NCI-H2227 treated with DMSO at 0.1 percent for 48 hours (cell line): Measurements from ENCODE around the gene LPCAT1.
"Not testable (repeated sequence)": the region's sequence is repeated elsewhere in the genome, so short reads cannot be mapped to it uniquely, and the experiment has no call there.

Experiments
- DNase-seq: peaks from one replicate; lab custom pipeline; 2025; lab: John Stamatoyannopoulos, UW

The LPCAT1 gene

DNA sequence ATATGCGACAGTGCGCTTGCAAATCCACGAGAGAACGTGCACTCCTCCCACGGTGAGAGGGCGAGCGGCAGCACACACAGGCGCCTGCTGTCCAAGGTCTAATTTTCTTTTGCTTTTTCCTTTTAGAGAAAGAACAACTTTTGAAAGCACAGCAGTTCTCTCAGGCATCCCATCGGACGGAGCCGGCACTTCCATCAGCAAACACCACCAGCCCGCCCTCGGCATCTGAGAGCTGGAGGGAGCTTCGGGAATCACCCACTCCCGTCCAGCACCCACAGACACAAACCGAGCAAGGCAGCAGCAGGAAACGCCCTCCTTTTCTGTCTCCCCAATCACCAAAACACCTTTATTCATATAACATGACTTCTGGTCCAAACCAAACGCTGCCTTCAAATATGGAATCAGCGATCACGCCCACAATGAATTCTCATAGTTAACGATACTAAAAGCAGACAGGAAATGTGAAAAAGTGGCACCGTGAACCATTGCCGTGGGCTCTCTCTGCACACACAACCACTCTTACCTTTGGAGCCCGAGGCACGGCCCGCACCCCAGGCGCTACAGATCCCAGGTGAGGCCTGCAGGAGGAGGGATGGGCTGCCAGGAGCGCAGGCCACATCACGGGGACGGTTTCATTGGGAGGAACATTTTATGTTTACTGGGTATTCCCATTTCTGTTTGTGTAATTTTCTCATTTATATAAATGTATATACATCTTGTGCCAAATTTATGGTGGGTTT is 14.2 kb downstream of the LPCAT1 start:
- DNase-seq: no peak

DNA sequence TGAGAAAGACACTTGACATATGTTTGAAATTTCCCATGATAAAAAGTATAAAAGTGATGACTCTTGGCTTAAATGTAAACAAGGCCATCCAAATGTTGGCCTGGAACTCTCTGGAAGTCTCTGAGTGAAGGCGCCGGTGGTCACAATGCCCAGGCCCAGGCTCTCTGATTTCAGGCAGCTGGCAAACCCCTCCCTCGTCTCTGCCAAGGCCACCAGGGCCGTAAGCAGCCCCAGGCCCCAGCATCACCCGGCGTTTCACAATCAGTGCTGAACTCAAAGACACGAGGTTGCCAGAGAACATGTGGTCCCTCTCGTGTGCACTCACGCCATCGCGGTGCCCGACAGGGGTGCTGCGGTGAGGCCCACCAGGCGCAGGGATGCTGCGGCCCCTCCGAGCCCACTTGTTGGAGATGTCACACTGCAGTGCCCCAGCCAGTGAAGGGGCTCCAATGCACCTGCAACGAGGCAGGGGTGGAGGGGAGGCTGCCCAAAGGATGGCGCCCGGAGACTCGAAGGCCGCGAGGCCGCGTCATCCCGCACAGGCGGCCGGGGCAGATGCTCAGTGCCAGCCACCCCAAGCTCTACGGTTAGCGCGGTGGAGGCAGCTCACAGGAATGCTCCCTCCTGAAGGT is 15.0 kb downstream of the LPCAT1 start:
- DNase-seq: no peak

DNA sequence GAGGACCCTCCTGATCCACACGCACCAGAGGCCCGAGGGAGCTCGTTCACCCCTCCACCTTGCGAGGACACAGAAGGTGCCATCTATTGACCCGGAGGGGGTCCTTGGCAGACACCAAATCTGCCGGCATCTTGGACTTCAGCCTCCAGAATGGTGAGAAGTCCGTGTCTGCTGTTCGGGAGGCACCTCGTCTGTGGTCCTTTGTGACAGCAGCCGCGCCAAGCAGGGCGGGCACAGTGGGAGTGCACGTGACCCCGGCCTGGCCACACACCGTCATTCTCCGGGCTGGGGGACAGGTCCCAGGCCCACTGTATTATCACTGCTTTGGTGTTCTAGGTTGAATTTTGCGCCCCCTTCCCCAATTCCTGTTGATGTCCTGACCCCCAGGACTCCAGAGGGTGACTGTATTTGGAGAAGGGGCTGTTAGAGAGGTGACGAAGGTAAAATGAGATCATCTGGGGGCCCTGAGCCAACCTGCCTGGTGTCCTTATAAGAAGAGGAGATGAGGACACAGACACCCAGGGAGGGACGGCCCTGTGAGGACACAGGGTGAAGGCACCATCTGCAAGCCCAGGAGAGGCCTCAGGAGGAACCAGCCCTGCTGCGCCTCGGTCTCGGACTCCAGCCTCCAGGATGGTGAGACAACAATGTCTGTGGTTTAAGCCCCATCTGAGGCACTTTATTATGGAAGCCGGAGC is 15.7 kb downstream of the LPCAT1 start:
- DNase-seq: no peak

DNA sequence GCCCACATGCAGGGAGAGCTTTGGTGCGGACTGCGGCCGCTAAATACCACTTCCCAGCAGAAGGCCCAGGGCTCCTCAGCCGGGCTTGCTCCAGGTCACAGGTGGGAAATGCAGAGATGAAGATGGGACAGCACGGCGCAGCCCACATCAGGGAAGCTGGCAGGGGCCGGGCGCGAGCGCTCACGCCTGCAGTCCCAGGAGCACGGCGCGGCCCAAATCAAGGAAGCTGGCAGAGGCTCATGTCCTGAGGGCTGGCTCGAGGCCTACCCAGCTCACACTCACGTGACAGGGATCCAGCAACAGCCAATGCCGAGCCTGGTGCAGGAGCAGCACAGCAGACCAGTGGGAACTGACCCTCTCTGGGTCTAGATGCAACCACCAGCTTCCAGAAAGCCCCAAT is 16.3 kb downstream of the LPCAT1 start:
- DNase-seq: no peak

DNA sequence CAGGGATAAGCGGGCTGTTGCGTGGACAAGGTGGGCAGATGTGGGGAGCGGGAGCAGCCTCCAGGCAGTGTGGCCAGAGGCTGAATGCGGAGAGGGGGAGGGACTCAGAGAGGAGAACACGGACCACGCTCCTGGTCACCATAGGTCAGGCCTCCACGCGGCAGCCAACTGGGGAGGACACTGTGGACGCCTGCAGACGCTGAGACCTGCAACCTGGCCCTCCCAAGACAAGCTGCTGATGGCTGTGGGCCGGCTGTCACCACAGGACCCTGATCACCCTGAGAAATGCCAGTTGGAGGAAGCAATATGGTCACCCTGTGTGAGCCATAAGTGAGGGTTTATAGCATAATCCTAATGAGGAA is 16.8 kb downstream of the LPCAT1 start:
- no peak for DNase-seq

DNA sequence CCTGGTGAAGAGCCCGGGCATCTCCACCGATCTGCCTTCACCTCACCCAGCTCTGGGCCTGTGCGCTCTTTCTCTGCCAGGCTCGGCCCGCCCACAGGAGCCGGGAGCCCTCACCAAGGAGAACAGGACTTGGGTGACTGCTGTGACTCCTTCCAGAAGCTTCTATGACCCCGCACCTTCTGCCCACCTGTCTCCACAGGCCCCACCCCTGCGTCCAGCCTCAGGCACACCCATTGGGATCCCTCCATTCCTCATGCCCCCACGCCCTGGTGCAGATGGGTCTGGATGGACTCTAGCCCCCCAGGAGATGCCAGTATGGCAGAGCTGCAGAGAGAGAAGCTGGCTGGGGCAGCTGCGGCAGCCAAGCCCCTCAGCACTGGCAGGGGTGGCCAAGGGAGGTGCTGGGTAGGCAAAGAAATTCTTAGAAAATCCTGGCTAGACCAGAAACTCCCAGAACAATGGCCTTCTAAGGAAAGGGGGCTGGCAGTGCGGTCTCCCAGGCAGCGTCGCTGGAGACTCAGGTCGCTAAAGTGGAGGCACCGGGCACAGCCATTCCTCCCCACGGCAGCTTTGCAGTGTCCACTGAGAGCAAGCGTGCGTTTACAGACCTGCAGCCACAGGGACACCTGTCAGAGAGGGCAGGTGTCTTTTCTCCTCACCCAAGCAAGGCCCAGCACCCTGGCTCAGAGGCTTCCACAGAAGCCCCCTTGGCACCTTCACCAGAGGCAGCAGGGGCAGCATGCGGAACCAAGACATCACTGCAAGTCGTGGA is 17.3 kb downstream of the LPCAT1 start:
- no peak for DNase-seq

DNA sequence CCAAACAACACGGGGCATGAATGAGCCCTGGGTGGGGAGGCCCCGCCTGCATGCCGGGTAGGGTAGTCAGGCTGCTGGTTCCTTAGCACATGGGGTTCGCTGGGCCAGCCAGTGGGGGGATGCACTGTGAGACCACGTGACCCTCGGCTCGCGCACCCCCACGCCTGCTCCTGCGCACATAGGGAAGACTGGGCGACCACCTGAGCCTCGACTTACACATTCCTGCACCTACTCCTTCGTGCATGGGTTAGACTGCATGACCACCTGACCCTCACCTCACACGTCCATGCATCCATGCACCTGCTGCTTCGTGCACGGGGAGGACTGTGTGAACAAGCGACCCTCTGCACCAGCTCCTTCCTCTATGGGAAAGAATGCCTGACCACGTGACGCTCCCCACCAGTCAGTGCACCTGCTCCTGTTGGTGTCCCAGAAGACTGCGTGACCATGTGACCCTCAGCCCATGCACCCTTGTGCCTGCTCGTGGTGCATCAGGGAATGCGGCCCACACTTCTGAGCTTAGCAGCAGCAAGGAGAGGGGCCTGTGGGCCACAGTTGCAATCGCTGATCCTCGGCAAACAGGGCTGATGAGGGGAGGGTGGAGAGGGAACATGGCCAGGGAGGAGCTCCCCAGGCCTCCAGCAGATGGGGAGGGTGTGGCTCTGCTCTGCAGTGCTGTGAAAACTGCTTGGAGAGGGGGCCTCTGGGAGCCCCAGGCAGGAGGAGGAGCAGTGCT is 18.1 kb downstream of the LPCAT1 start:
- DNase-seq: no peak

DNA sequence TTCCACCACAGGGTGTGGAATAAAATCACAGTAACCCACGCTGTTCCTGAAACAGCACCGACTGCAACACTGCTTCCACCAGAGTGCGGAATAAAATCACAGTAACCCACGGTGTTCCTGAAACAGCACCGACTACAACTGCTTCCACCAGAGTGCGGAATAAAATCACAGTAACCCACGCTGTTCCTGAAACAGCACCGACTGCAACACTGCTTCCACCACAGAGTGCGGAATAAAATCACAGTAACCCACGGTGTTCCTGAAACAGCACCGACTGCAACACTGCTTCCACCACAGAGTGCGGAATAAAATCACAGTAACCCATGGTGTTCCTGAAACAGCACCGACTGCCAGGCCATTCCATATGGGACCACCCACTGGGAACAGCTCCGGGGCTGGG is 18.7 kb downstream of the LPCAT1 start:
- not testable (repeated sequence) for DNase-seq

DNA sequence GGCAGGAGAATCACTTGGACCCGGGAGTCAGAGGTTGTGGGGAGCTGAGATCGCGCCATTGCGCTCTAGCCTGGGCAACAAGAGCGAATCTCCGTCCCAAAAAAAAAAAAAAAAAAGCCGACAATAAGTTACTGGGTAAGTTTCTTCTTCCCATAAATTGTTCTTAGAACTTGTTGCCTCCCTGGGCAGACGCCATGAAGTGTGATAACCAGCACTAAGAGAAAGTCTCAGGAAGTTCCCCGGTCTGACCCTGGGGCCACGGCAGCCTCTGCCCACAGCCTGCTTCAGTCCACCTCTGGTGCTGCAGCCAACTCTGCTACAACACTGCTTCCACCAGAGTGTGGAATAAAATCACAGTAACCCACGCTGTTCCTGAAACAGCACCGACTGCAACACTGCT is 19.1 kb downstream of the LPCAT1 start:
- no peak for DNase-seq

DNA sequence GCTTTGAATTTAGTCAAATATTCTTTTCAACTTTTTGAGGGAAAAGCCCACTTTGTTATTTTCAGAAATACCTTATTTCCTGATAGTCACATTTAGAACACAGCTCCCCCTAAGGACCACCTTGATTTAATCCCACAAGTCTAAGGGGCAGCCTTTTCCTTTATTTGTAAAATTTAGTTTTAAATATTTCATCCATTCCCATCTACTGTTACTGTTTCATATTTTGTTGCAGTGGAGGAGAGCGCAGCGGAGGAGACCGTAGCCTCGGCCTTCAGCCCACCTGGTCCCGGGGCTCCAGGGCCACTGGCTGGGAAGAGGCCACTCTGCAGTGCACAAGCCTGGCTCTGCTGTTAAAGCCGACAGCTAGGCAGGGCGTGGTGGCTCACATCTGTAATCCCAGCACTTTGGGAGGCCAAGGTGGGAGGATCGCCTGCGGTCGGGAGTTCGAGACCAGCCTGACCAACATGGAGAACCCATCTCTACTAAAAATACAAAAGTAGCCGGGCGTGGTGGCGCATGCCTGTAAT is 19.6 kb downstream of the LPCAT1 start:
- DNase-seq: no peak

DNA sequence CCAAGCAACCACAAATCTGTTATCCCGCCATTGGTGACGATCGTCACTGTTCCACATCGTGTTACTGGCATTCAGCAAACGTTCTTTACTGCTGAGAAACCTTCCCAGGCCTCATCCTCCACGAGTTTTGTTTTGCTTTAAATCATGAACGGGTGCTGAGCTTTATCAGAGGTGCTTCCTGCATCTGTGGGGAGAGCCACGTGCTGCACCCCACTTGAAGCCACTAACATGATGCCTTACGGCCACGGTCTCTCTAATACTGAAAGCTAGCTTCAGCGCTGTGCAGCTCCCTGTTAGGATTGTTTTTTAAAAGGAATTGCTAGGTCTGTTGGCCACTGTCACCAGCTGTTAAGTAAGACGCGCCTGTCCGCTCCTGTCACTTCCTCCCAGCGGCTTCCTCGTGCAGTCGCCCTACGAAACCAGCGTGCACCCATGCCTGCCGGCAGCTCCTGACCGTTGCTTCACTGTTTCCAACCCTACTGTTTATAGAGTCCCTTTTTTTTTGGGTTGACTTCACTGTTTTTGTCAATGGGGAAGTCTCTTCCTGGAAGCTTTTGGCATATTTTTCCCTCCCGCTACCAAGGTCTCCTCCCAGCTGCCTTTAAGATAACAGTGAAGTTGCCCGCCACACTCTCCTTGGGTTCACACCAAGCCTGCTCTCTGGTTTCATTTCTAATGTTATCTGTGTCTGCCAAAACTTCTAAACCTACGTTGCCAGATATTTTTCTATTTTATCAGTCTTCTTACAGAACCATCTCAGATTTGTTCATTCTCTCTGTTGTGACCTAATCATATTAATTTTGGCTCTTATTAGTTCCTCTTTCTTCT is 20.3 kb downstream of the LPCAT1 start:
- DNase-seq: no peak

DNA sequence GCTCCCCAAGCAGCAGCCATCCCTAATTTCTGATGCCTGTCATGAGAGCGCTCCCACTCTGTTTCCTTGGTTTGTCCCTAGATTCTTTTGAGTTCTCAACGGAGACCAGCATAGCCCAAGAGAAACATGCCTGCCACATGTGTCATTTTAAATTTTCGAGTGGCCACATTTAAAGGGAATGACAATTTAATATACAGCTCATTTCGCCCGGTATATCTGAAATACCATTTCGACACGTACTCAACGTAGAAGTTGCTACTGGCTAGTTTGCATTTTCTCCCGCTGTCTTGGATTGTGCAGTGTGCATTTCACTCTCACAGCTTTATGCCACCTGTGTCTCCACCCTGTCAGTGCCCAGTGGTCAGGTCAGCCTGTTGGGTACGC is 21.0 kb downstream of the LPCAT1 start:
- DNase-seq: no peak

DNA sequence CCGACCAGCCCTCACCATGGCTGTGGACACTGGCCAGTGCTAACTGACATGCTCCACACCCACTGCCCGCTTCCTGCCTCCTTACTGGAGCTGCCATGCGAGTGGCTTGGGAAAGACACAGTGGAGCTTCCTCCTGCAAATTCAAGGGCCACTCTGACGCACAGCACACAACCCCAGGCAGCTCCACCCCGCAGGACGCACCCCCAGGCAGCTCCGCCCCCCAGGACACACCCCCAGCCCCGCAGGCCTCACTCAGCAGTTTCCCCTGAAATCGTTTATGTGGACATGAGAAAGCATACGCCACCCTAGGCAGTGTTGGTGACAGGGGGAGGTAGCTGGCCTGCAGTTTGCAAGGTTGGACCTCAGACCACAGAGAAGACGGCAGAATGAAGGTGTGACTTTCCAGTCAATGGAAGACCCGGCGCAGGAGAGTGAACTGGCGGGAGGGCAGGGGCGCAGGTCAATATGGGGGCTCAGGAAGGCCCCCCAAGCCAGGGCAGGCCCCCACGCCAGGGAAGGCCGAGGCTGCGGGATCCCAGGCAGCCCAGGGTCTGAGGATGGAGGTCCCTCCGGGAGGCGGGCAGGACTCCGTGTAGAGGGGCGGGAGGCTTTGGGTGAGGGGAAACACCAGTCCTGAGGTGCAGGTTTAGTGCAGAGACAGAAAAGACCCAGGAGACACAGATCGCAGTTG is 21.6 kb downstream of the LPCAT1 start:
- no peak for DNase-seq

DNA sequence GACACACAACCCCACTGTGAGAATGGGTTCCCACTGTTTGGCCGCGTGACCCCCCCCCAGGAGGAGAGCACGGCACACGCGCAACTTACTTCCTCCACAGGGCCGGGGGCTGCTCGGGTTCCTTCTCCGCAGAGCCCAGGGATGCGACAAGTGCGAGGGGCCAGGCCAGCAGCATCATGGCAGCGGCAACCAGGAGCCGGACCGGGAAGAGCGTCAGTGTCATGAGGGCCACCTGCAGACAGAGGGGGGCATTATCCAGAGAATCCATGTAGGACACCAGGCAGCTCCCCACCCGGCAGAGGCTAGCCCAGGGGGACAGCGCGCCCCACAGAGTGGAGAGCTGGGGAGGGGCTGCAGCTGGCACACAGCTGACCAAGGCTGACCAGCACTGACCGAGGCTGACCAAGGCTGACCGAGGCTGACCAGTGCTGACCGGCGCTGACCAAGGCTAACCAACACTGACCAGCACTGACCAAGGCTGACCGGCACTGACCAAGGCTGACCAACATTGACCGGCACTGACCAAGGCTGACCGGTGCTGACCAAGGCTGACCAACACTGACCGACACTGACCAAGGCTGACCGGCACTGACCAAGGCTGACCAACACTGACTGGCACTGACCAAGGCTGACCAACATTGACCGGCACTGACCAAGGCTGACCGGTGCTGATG is 22.3 kb downstream of the LPCAT1 start:
- DNase-seq: no peak

DNA sequence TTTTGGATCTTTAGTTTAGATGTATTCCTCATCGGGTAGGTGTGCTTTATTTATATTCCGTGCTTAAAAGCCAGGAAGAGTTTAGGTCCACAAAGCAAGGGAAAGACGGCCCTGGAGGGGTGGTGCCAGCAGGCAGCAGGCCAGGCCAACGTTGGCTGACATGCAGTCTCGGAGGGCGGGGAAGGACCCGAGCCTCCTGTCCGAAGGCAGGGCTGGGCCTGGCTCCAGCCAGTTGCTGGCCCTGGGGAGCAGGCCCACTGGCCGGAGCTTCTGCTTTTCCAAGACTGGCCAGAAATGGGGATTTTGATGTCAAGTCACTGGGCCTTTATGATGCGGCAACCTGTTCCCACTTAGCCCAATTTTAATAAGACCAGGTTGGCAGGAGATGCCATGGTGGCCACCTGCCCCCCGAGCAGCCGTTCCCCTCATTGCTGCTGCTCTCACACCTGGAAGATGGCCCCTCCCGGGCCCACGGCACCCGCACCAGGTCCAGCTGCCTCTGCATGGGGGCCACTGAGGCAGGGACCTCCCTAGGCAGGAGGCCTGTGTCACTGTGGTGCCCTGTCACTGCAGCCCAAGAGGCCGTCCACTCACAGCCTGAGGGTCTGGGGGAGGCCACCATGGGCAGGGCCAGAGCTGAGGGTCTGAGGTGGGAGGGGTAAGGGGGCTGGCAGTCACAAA is 23.2 kb downstream of the LPCAT1 start:
- no peak for DNase-seq

DNA sequence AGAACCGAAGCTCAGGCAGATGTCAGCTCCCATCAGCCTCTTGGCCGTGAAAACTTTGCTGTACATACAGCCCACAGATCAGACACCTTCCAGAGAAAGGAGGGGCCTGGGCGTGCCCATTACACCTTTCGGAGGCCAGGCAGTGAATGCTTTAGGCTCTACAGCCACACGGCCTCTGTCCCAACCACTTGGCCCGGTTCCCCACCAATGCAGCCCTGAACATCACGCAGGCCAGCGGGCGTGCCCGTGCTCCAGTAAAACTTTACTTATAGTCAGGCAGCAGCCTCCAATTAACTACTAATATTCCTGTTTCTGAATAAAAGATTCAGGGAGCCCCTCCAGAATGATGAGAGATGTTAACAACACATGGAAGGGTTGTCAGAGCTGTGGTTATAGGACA is 23.9 kb downstream of the LPCAT1 start:
- no peak for DNase-seq

DNA sequence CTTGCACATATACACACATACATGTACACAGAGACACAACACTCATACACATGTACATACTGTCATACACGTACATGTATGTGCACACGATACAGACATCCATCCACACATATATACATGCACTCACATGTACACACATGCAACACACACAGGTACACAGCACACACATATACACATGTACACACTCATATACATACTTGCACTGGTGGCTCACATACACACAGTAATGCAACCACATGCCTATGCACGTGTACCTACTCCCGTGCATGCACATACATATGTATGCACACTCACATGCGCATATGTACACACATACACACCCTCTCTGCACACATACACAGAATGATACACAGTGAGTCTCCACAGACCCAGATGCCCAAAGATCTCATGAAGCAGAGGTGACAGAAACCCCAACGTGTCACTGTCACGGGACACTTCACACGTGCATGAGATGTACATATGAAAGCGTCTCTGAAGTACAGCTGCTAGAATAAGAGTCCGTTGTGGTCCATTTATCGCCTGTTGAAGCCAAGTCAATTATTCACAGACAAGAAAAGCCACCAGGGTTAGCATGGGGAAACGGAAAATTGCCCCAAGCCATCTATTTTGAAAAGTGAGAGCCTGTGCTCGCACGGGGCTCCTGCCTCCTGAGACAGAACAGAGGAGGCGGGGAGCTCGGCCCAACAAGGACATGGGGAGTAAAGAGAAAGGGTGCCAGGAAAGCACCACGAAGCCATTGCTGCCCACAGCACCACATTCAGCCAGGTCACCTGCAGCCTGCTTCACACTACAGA is 24.9 kb downstream of the LPCAT1 start:
- DNase-seq: no peak
